ENCODE data around the gene CCDC85C. TPM values are rescaled to one million over a fixed set of nuclear protein-coding genes. Genes with fewer than 3 reads are reported as not detected.
A peak's percentile ranks its signal among the peaks of the same experiment; 100 is the strongest.

CCDC85C gene
- polyA plus RNA-seq, 1 of the 3 experiments (the other 2 are of a cell fraction): 9.6 TPM

DNA sequence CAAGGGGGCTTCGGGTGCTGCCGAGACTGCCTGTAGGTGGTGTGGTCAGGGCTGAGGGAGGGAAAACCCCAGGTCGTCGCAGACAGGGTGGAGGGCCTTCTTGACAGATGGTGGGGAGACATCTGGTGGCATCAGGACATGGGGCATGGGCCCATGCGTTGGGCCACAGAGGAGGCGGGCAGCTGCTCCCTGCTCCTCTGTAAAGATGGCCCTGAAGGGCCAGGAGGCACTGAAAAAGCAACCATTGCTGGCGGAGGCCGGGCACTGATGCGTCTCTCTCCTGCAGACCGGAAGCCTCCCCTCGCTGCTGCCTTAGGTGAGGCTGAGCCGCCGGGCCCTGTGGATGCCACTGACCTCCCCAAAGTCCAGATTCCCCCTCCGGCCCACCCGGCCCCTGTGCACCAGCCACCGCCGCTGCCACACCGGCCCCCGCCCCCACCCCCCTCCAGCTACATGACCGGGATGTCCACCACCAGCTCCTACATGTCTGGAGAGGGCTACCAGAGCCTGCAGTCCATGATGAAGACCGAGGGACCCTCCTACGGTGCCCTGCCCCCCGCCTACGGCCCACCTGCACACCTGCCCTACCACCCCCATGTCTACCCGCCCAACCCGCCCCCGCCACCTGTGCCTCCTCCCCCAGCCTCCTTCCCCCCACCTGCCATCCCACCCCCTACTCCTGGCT, 94.0 kb downstream of the CCDC85C start:
- Histone ChIP-seq H3K4me3 (ENCODE audit: low read depth in 2 of 2, low read length in 1 of 2) (no peak overlapping the region), H3K9me2 (no peaks in the 10 kb centered on the region), H3K79me2 (ENCODE audit: insufficient read depth) (no peaks in the 10 kb centered on the region), H2AFZ (ENCODE audit: low read depth) (no peak overlapping the region), H3K9me3 (no peaks in the 10 kb centered on the region), H3K36me3 (replicated peaks in 1 of 2; ENCODE audit: control insufficient read depth in 1 of 2, insufficient read depth in 2 of 2, low read length in 1 of 2) (peaks cover 35 to 79% of the 10 kb centered on the region in 2 experiments), H3K27me3 (ENCODE audit: insufficient read depth) (no peaks in the 10 kb centered on the region), H3K27ac (ENCODE audit: low read depth in 2 of 2, low read length in 1 of 2) (no peak overlapping the region), H4K20me1 (ENCODE audit: insufficient read depth) (0 out of 2 replicates have a peak, but pooled peaks cover 13% of the 10 kb centered on the region), H3K4me2 (no peak overlapping the region), H3K9ac (no peak overlapping the region), H3F3A (replicated peaks; ENCODE audit: insufficient read depth) (peaks cover 13% of the 10 kb centered on the region), H3K4me1 (ENCODE audit: control insufficient read depth in 1 of 2, insufficient read depth in 2 of 2, low read depth in 1 of 2, low read length in 1 of 2) (peaks cover 0 to 4% of the 10 kb centered on the region in 2 experiments; a peak in 1 of 4 replicates)
- TF ChIP-seq EP300 (IDR thresholded peaks at IDR 0.05; ENCODE audit: borderline replicate concordance in 1 of 2, low read depth in 1 of 2, low read length in 1 of 2): no peak
- no peak for TF ChIP-seq YY1 (IDR thresholded peaks at IDR 0.05; ENCODE audit: low read depth)
- TF ChIP-seq, protein P1, sequence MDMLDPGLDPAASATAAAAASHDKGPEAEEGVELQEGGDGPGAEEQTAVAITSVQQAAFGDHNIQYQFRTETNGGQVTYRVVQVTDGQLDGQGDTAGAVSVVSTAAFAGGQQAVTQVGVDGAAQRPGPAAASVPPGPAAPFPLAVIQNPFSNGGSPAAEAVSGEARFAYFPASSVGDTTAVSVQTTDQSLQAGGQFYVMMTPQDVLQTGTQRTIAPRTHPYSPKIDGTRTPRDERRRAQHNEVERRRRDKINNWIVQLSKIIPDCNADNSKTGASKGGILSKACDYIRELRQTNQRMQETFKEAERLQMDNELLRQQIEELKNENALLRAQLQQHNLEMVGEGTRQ (IDR thresholded peaks at IDR 0.05; ENCODE audit: borderline replicate concordance, low read depth, low read length): no peak
- TF ChIP-seq, protein P2, sequence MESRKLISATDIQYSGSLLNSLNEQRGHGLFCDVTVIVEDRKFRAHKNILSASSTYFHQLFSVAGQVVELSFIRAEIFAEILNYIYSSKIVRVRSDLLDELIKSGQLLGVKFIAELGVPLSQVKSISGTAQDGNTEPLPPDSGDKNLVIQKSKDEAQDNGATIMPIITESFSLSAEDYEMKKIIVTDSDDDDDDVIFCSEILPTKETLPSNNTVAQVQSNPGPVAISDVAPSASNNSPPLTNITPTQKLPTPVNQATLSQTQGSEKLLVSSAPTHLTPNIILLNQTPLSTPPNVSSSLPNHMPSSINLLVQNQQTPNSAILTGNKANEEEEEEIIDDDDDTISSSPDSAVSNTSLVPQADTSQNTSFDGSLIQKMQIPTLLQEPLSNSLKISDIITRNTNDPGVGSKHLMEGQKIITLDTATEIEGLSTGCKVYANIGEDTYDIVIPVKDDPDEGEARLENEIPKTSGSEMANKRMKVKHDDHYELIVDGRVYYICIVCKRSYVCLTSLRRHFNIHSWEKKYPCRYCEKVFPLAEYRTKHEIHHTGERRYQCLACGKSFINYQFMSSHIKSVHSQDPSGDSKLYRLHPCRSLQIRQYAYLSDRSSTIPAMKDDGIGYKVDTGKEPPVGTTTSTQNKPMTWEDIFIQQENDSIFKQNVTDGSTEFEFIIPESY (IDR thresholded peaks at IDR 0.05; ENCODE audit: borderline replicate concordance, low read depth): no peak
- TF ChIP-seq TAF1 (IDR thresholded peaks at IDR 0.05; ENCODE audit: borderline replicate concordance, low read depth, low read length): no peak
- TF ChIP-seq, protein P3, sequence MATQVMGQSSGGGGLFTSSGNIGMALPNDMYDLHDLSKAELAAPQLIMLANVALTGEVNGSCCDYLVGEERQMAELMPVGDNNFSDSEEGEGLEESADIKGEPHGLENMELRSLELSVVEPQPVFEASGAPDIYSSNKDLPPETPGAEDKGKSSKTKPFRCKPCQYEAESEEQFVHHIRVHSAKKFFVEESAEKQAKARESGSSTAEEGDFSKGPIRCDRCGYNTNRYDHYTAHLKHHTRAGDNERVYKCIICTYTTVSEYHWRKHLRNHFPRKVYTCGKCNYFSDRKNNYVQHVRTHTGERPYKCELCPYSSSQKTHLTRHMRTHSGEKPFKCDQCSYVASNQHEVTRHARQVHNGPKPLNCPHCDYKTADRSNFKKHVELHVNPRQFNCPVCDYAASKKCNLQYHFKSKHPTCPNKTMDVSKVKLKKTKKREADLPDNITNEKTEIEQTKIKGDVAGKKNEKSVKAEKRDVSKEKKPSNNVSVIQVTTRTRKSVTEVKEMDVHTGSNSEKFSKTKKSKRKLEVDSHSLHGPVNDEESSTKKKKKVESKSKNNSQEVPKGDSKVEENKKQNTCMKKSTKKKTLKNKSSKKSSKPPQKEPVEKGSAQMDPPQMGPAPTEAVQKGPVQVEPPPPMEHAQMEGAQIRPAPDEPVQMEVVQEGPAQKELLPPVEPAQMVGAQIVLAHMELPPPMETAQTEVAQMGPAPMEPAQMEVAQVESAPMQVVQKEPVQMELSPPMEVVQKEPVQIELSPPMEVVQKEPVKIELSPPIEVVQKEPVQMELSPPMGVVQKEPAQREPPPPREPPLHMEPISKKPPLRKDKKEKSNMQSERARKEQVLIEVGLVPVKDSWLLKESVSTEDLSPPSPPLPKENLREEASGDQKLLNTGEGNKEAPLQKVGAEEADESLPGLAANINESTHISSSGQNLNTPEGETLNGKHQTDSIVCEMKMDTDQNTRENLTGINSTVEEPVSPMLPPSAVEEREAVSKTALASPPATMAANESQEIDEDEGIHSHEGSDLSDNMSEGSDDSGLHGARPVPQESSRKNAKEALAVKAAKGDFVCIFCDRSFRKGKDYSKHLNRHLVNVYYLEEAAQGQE (IDR thresholded peaks at IDR 0.05; ENCODE audit: low read depth, low read length): no peak
- no peak for TF ChIP-seq ELF1 (IDR thresholded peaks at IDR 0.05)
- TF ChIP-seq, protein P4, sequence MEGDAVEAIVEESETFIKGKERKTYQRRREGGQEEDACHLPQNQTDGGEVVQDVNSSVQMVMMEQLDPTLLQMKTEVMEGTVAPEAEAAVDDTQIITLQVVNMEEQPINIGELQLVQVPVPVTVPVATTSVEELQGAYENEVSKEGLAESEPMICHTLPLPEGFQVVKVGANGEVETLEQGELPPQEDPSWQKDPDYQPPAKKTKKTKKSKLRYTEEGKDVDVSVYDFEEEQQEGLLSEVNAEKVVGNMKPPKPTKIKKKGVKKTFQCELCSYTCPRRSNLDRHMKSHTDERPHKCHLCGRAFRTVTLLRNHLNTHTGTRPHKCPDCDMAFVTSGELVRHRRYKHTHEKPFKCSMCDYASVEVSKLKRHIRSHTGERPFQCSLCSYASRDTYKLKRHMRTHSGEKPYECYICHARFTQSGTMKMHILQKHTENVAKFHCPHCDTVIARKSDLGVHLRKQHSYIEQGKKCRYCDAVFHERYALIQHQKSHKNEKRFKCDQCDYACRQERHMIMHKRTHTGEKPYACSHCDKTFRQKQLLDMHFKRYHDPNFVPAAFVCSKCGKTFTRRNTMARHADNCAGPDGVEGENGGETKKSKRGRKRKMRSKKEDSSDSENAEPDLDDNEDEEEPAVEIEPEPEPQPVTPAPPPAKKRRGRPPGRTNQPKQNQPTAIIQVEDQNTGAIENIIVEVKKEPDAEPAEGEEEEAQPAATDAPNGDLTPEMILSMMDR (IDR thresholded peaks at IDR 0.05): no peak
- no peak for TF ChIP-seq SMC3 (IDR thresholded peaks at IDR 0.05; ENCODE audit: low read depth, low read length)
- WGBS (ENCODE audit: low lambda C conversion rate): 94% methylated on average over 12 of the region's 27 CpGs
- ChIA-PET CTCF (interaction anchor here (1.7 kb wide), 1 partner anchor 119 kb away, joined by 5 read pairs; no protein-coding TSS in a partner anchor), POLR2A (no interaction called here)
- DNase-seq: peak; percentile 33
